Fibroblast of lung (primary cell): ENCODE measurements around the gene CFAP57. TPM values are rescaled to one million over a fixed set of nuclear protein-coding genes. Genes with fewer than 3 reads are reported as not detected.

Experiments used
- DNase-seq, 2 donors: peaks; one replicate each; pipeline versions ENCODE4 v3.0.0 to v3.0.0-alpha.2; 2010; ENCODE audit warnings: low read depth in 2 of 2
- H2AFZ ChIP-seq: 2 replicates; pipeline ENCODE4 v1.5.1; 2012; ENCODE audit warnings: low read length, control low read depth, inconsistent platforms
- H3K27ac ChIP-seq: 2 replicates; pipeline ENCODE4 v1.5.1; 2011; ENCODE audit warnings: low read length, control low read depth; ENCODE audit not compliant: insufficient read depth
- H3K27me3 ChIP-seq: 2 replicates; pipeline ENCODE4 v1.5.1; 2011; ENCODE audit warnings: mild to moderate bottlenecking, low read length; ENCODE audit not compliant: control insufficient read depth, insufficient read depth
- H3K36me3 ChIP-seq: 2 replicates; pipeline ENCODE4 v1.5.1; 2011; ENCODE audit warnings: low read length; ENCODE audit not compliant: control insufficient read depth, insufficient read depth
- H3K4me1 ChIP-seq: 2 replicates; pipeline ENCODE4 v1.5.1; 2011; ENCODE audit warnings: low read length; ENCODE audit not compliant: control insufficient read depth, insufficient read depth; ENCODE audit errors: extremely low read depth
- H3K4me2 ChIP-seq: 2 replicates; pipeline ENCODE4 v1.5.1; 2011; ENCODE audit warnings: low read length, control low read depth; ENCODE audit not compliant: insufficient read depth; ENCODE audit errors: extremely low read depth
- H3K4me3 ChIP-seq, 4 experiments: fragments of 200-600 bp in 1 of 4; sonication (generic) in 1 of 4; replicated peaks in 1 of 4; 2 replicates each; pipeline ENCODE4 v1.5.1; 2011 to 2016; ENCODE audit warnings: low read length in 4 of 4, low read depth in 3 of 4, mild to moderate bottlenecking in 3 of 4, control low read depth in 2 of 4, inconsistent platforms in 1 of 4, mixed read lengths in 1 of 4; ENCODE audit not compliant: insufficient read depth in 1 of 4; ENCODE audit errors: control extremely low read depth in 1 of 4
- H3K79me2 ChIP-seq: 2 replicates; pipeline ENCODE4 v1.5.1; 2012; ENCODE audit warnings: mild to moderate bottlenecking, low read length, inconsistent platforms; ENCODE audit not compliant: control insufficient read depth, insufficient read depth
- H3K9ac ChIP-seq: 2 replicates; pipeline ENCODE4 v1.5.1; 2011; ENCODE audit warnings: mild to moderate bottlenecking, low read length, control low read depth; ENCODE audit not compliant: insufficient read depth
- H3K9me3 ChIP-seq: 2 replicates; pipeline ENCODE4 v1.5.1; 2012; ENCODE audit warnings: low read depth, low read length; ENCODE audit not compliant: control insufficient read depth, insufficient read depth
- H4K20me1 ChIP-seq: 2 replicates; pipeline ENCODE4 v1.5.1; 2011; ENCODE audit warnings: low read length; ENCODE audit not compliant: control insufficient read depth, insufficient read depth; ENCODE audit errors: extremely low read depth
- EZH2 ChIP-seq: IDR thresholded peaks from 2 replicates; pipeline ENCODE4 v1.5.1; 2012; ENCODE audit warnings: low read length, control low read depth, mild to moderate bottlenecking; ENCODE audit errors: missing control alignments
- polyA plus RNA-seq, 2 donors: library from polyadenylated mRNA; depleted of rRNA in 1 of 2; stranded (reverse) in 1 of 2; unstranded in 1 of 2; fragments of >200 nt; gene quantifications; 2 replicates each; pipeline ENCODE4 v1.2.1, GENCODE V29; 2011 to 2012; ENCODE audit warnings: missing spikeins in 1 of 2
- total RNA-seq: library from RNA; depleted of rRNA; stranded (reverse); fragments of >200 nt; gene quantifications from 2 replicates; pipeline ENCODE4 v1.2.1, GENCODE V29; 2014
- TF ChIP-seq, protein P1 (sequence below), 2 donors: IDR thresholded peaks in 1 of 2; conservative IDR thresholded peaks in 1 of 2; 1 replicate in 1 of 2; 2 replicates in 1 of 2; pipeline ENCODE4 v1.5.1; 2011 to 2012; ENCODE audit warnings: low read length in 2 of 2, control low read depth in 1 of 2, inconsistent platforms in 1 of 2, low read depth in 1 of 2, mild to moderate bottlenecking in 1 of 2

Gene CFAP57
- total and polyA plus RNA-seq, 2 donors (not counting 1 experiment from before 2014, with no cell fraction given), result 0.17 to 0.22 TPM

DNA sequence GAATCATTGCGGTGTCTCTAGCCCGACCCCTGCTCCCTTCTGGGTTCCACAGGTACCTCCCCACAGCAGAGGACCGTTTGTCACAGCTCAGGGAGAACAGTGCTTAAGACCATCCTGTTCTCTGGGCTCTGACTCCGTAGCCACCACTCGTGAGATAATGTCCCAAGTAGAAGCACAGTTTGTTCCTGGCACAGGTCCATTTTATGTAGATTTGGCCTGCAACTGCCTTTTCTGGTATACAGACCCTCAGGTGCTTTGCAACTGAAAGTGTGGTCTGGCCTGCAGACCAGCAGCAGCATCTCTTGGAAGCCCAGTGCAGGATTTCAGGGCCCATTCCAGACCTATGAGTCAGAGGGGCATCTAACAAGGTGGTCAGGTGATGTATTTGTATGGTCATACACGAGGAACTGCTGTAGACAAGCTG is 69.3 kb downstream of the CFAP57 start:
- H3K27ac ChIP-seq, result no peak overlapping the region
- no peaks in the 10 kb centered on the region for H3K4me1 ChIP-seq
- no peaks in the 10 kb centered on the region for H4K20me1 ChIP-seq
- H3K9ac ChIP-seq, result no peak overlapping the region
- no peaks in the 10 kb centered on the region for H3K79me2 ChIP-seq
- no peaks in the 10 kb centered on the region for H3K9me3 ChIP-seq
- TF ChIP-seq, protein P1, sequence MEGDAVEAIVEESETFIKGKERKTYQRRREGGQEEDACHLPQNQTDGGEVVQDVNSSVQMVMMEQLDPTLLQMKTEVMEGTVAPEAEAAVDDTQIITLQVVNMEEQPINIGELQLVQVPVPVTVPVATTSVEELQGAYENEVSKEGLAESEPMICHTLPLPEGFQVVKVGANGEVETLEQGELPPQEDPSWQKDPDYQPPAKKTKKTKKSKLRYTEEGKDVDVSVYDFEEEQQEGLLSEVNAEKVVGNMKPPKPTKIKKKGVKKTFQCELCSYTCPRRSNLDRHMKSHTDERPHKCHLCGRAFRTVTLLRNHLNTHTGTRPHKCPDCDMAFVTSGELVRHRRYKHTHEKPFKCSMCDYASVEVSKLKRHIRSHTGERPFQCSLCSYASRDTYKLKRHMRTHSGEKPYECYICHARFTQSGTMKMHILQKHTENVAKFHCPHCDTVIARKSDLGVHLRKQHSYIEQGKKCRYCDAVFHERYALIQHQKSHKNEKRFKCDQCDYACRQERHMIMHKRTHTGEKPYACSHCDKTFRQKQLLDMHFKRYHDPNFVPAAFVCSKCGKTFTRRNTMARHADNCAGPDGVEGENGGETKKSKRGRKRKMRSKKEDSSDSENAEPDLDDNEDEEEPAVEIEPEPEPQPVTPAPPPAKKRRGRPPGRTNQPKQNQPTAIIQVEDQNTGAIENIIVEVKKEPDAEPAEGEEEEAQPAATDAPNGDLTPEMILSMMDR (conservative IDR thresholded peaks at IDR 0.05 in 1 of 2, IDR thresholded peaks at IDR 0.05 in 1 of 2; ENCODE audit: low read depth in 1 of 2, low read length in 2 of 2), result no peak
- no peak for TF ChIP-seq EZH2
- H3K4me2 ChIP-seq, result no peak overlapping the region
- H3K4me3 ChIP-seq, result no peak overlapping the region
- peak; percentile 8 to 62 for DNase-seq
- H3K36me3 ChIP-seq, result no peaks in the 10 kb centered on the region
- no peaks in the 10 kb centered on the region for H3K27me3 ChIP-seq
- no peak overlapping the region for H2AFZ ChIP-seq

GRCh38 chr1:43243299-43243698 is 71.2 kb downstream of the CFAP57 start:
- DNase-seq, result no peak

DNA sequence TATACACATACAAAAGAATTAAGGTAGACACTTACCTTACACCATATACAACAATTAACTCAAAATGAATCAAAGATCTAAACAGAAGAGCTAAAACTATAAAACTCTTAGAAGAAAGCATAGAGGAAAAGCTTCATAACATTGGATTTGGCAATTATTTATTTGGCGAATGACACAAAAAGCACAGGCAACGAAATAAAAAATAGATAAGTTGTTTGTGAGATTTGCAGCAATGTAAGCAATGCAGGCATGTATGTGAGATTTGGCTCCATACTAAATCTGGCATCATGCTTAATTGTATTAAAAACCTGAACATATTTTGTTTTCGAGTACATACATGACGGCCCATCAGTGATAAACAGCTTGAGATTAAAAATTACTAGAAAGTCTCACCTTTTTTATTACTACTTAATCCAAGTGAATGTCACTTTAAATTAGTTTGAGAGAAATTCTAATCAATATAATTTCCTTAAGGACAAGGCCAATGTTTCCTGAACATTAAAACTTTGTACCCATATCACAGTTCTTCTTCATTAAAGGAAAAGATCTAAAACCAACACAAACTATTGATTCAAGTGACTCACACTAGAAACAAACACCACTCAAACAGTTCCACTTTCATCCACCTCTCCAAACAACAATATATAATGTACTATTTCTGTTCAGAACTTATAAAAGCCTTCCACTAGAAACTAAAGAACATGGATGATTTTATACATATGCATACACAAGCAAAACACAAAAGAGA is 74.5 kb downstream of the CFAP57 start:
- no peaks in the 10 kb centered on the region for H3K36me3 ChIP-seq
- no peak overlapping the region for H3K27ac ChIP-seq
- no peak overlapping the region for H2AFZ ChIP-seq
- no peak for DNase-seq
- no peaks in the 10 kb centered on the region for H3K27me3 ChIP-seq
- H3K79me2 ChIP-seq, result no peaks in the 10 kb centered on the region
- H3K4me2 ChIP-seq, result no peak overlapping the region
- no peak overlapping the region for H3K9ac ChIP-seq
- H3K4me3 ChIP-seq, result no peak overlapping the region
- H4K20me1 ChIP-seq, result no peaks in the 10 kb centered on the region
- H3K4me1 ChIP-seq, result no peaks in the 10 kb centered on the region
- no peaks in the 10 kb centered on the region for H3K9me3 ChIP-seq
- TF ChIP-seq, protein P1 (conservative IDR thresholded peaks at IDR 0.05 in 1 of 2, IDR thresholded peaks at IDR 0.05 in 1 of 2; ENCODE audit: low read depth in 1 of 2, low read length in 2 of 2), result no peak
- TF ChIP-seq EZH2, result no peak

More at GRCh38 chr1:43243299-43243698, 71.2 kb downstream of the CFAP57 start:
- Histone ChIP-seq H2AFZ (no peak overlapping the region), H3K27ac (no peak overlapping the region), H3K4me3 (no peak overlapping the region), H3K4me1 (no peaks in the 10 kb centered on the region), H4K20me1 (no peaks in the 10 kb centered on the region), H3K9ac (no peak overlapping the region), H3K4me2 (no peak overlapping the region), H3K79me2 (no peaks in the 10 kb centered on the region), H3K27me3 (no peaks in the 10 kb centered on the region), H3K9me3 (no peaks in the 10 kb centered on the region), H3K36me3 (no peaks in the 10 kb centered on the region)
- TF ChIP-seq, protein P1 (conservative IDR thresholded peaks at IDR 0.05 in 1 of 2, IDR thresholded peaks at IDR 0.05 in 1 of 2; ENCODE audit: low read depth in 1 of 2, low read length in 2 of 2), result no peak
- TF ChIP-seq EZH2, result no peak
